Fibroblast of skin of abdomen (primary cell): Measurements from ENCODE around the gene STOM.
A peak's percentile ranks its signal among the peaks of the same experiment; 100 is the strongest.

Experiments used
- DNase-seq: peaks from one replicate; pipeline ENCODE4 v3.0.0-alpha.2; 2013

Gene STOM

DNA sequence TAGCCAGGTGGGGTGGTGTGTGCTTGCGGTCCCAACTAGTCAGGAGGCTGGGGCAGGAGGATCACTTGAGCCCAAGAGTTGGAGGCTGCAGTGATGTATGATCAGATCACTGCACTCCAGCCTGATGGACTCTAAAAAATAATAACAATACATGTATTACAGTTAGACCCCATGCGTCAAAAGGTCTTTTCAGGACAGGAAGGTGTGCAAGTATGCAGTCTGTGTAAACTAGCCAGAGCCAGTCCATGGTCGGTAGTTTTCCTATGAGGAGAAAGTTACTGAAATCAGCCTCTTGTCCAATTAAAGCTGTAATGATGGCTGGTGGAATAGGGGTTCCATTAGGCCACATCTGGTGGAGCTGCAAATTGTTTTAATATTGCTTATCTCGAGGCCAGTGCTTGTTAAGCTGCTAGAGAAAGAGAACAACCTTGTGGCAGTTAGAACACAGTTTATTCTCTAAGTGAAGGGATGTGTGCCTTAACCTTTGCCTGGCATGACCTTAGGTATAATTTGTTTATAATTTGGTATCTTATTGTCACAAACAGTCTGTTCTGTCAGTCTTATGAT, 1.5 kb upstream of the STOM start:
- no peak for DNase-seq

DNA sequence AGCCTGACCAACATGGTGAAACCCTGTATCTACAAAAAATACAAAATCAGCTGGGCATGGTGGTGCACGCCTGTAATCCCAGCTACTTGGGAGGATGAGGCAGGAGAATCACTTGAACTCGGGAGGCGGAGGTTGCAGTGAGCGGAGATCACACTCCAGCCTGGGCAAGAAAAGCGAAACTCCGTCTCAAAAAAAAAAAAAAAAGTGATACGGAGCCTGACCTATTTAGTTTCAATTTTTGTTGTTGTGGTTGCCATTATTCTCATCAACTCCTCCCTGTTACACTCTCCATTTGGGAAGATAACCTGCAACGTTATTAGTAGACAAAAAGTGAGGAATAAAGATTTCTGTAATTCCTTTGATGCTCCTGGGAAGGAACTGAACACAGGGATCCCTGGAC, 1.3 kb downstream of the STOM start:
- no peak for DNase-seq

DNA sequence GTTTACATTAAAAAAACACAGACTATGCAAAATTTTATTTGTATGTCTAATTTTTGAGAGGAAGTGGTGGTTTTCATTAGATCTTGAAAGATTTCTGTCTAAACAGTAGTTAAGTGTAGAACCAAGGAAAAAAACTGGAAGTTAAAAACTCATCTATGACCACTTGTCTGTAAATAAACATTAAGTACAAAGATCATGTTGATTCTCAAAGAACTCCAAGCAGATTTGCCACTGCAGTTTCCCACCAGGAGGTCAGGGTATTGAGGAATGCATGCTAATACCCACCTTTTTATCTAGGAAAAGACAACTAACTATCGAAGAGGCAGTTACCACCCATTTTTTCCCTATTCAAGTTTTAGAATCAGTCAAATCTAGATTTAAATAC, 1.9 kb downstream of the STOM start:
- no peak for DNase-seq

DNA sequence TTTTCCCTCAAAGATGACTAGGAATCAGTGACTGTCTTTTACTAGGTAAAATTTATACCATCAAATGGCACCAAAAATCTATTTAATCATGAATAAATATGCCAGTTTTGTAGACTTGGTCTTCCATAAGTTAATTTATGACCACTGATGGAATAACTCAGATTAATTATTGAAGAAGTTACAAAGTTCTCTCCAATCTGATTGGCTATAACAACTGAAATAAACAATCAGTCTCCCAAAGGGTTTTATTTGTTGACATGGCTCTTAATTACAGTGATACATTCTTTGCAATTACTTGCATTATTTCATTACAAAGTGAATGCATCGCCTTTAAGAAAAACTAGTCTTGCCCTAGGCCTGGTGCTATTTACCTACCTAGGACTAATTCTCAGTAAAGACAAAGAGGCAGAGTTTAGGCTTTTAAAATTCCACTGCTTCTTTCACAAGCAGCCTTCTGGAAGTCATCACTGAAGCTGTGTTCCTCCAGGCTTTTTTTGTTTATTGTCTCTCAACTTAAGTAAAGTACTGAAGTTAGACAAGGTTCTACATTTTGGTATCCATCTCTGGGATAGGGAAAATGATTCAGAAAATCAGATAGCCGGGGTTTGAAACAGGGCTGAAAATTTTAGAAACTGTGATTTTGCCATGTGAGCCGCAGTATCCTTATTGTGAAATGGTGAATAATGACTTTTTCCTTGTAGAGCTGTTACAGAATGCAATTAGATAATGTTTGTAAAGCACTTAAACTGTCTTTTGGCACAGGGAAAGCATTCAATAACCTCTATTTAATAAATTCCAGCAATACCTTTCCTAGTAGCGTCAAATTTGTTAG, 2.5 kb downstream of the STOM start:
- peak; percentile 43 for DNase-seq

DNA sequence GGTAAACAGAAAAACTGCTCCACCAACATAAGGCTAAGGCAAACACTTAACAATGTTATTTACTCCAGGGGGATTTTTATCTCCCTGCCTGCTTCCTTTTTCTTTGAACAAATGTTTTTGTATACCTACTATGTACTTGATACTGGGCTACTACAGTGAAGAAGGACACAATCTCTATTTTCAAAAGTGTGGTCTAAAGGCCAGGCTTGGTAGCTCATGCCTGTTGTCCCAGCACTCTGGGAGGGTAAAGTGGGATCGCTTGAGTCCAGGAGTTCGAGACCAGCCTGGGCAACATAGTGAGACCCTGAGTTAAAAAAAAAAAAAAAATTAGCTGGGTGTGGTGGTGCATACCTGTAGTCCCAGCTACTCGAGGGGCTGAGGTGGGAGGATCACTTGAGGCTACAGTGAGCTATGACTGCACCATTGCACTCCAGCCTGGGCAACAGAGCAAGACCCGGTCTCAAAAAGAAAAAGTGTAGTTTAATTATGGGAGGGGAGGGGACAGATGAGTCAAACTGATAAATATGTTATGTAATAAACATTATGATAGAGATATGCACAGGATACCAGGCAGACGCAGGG, 3.3 kb downstream of the STOM start:
- no peak for DNase-seq

DNA sequence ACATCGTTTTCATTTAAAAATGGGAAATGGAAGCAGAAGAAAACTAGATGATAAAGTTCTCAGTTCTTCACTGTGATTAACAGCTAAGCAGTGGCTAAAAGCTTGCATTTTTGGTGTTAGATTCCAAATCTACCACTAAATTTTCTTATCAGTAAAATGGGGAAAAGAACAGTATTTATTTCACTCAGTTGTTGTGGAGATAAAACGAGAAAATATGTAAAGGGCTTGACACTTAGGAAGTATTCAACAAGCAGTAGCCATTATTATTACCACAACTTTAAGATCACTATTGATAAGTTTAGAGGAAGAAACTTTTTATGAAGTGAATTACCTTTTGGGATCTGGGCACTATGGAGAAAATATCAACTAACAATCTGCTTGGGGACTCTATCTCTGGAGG, 4.5 kb downstream of the STOM start:
- no peak for DNase-seq

DNA sequence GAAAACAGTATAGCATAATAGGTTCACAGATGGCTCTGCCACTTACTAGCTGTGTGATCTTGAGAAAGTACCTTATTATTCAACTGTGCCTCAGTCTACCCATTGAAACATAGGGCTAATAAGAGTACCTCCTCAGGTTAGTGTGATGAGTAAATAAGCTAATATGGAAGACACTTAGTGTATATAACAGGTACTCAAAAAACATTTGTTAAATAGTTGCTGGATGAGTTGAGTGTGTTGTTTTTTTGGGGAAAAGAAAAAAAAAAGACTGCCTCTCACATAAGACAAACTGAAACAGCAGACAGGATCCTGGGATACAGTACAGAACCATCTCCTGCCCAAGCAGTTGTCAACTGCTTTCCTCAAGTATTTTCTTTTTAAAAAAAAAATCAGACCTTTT, 5.2 kb downstream of the STOM start:
- DNase-seq = no peak

DNA sequence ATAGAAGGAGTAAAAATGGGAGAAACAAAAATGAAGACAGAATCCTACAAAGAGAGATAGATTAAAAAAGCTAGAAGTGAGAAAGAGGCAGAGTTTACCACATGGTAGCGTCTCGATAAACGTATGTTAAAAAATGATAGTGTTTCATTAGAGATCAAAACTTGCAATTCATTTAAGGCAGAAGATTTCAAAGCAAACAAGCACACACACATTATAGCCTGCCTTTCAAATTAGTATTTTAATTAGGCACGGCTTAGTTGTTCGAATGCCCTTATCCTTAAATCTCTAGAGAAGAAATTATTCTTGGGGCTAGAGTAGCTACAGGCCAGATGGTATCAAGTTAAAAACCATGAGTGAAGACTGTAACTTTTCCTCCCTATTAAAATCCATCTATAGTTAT, 6.0 kb downstream of the STOM start:
- DNase-seq = no peak

DNA sequence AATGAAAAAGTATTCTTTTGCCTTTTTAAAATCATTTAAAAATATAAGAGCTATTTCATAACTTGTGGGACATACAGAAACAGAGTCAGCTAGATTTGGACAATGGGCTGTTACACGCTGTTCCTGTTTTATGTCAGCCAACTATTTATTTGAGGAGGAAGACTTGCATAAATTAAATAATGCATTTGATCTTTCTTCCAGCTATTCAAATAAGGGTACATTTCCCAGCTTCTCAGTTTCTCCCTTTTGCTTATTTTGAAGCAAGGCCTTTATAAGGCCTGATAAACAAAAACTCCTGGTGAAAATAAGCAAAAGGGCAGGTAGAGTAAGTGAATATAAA, 6.5 kb downstream of the STOM start:
- no peak for DNase-seq

DNA sequence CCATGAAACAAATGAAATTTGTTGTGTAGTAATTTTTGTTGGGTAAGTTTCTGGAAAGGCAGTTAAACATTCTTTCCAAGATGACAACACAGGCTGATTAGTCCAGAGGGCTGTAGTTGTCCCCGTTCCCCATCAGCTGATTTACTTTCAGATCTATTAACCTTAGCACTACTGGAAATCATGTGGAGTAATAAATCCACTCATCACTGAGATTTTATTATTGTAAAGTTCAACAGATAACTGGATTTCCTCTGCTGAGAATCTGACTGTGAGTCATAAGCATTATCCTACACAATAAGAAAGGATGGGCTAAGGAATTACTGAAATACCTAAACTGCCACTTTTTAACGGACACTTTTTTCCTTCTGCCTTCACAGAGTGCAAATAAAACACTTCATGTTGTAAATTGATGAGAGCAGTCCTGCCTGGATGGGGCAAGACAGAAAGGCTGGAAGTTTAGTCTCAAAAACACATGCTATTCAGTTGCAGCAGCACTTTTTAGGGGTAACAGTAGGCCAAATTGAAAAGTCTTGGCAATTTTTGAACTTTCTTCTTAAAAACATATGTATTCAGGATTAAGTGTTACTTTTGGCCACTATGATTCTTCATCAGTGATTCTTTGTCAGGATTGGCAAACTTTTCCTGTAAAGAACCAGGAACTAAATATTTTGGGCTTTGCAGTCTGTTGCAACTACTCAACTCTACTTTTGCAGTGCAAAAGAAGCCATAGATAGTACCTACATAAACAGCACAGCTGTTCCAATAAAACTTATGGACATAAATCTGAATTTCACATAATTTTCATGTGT, 7.0 kb downstream of the STOM start:
- peak; percentile 91 for DNase-seq

DNA sequence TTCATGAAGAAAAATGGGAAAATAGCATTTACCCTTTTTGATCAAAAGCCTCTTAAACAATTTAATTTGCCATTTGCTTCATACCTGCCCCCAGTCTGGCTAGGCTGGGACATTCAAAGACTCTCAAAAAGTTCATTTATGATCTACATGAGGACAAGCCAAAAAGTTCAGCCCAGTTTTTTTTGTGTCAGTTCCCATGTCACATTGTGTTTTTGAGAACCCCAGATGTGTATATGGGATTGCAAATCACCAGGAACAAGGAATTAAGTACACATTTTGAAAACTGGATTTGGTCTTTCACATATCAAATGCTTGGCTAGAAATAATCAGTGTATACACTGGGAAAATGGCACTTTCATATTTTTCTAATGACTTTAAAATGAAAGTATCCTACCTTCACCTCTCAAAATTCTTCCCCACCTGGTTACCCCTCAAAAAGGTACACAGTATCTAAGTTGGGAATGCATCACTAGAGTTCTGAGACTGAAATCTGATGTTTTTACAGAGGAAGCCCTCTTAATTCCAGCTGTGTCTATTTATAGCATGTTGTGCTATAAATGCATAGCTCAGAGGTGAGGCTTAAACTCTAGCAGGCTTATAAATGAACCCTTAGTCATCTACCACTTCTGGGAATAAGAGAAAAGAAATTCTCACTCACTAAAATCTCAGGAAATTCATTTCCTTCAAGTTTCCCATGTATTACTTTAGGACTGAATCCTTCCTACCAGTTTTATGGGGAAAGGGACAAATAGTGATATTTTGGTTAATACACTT, 9.3 kb downstream of the STOM start:
- DNase-seq = peak; percentile 81

DNA sequence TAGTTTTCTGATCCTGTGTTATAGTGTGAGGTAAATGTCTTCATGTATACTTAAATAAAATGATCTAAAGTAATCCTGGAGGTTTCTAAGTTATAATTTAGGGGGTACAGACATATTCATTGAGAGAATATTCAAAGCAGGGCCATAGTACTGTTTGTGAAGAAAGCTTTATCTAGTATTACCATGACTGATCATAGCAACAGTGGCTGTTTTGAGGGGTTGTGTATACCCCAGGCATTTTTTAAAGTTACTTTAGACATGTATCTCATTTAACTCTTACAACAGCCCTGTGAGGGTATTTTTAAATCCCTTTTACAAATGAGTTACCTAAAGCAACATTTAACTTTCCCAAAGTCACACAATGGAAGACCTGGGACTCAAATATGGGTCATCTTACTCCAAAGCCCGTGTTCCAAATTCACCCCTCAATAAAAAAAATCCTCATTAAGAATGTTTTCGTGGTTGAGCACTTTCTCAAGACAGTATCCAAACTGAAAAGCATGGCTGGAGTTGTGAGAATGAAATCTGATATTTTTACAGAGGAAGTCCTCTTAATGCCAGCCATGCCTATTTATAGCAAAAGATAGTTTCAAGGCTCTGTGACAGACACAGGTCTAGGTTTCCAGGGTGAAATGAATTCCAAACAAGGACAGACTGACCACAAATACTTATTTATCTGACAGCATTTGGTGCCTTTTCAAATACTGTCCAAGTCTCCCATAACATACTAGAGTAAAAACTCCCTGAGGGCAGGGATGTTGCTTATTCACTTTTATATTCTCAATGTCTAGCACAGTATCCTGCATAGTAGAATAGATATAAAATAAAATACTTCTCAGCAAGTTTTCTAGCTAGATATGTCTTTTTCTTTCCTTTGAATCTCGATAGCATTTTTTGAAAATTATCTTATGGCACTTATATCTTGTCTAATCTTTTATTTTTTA, 10.4 kb downstream of the STOM start:
- no peak for DNase-seq

DNA sequence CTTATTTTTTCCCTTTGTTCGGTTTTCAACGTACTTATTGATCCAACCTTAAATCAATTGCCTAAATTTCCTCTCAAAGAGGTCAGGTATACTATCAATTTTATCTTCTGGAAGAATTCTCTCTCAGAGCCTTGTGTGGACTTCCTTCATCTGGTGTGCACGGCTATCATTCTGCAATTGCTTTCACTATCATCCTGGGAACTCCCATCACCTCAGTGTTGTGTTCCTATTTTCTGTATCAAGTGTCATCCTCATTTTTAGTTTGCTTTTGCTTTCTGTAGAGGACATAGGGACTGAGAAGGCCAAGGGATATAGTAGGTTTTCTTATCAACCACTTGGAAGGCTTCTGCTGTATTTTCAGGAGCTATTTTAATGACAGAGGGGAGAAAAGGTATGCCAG, 11.3 kb downstream of the STOM start:
- DNase-seq = no peak

DNA sequence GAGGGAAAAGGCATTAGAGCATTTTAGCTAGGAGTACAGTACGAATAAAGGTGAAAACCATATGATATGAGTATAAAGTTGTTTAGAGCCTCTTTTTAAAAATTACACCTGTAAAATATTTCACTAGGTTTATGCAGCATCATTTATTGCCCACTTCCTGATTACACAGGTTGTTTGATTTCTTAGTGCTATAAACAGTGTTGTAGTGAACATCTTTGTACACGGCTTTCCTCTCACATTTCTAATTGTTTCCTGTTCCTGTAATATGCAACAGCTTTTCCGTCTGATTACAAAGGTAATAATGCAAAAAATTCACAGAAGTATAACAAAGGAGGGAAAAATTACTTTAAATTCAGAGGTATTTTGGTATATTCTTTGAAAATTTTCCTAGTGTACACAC, 13.0 kb downstream of the STOM start:
- DNase-seq = no peak

DNA sequence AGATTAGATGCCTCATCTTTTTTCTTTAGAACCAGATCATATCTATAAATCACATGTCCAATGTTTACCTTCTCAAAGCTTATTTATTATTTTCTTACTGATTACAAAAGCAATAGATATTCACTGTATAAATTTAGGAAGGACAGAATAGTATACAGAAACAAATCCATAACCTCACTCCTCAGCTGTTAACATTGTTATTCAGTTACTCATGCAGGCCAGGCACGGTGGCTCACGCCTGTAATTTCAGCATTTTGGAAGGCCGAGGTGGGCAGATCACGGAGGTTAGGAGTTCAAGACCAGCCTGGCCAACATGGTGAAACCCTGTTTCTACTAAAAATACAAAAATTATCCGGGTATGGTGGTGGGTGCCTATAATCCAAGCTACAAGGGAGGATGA, 15.3 kb downstream of the STOM start:
- no peak for DNase-seq

DNA sequence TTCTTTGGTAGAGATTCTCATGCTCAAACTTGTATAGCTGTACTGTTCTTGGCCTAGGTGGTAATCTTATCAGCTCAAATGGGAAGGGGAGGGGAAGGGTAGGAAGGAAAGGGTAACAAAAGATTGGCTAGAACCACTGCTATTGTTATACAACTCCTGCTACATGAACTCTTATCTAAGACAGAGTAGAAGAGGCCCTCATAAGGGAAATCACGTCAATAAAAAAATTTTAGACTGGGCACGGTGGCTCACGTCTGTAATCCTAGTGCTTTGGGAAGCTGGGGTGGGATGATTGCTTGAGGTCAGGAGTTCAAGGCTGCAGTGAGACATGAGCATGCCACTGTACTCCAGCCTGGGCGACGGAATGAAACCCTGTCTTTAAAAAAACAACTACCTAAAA, 15.9 kb downstream of the STOM start:
- no peak for DNase-seq

DNA sequence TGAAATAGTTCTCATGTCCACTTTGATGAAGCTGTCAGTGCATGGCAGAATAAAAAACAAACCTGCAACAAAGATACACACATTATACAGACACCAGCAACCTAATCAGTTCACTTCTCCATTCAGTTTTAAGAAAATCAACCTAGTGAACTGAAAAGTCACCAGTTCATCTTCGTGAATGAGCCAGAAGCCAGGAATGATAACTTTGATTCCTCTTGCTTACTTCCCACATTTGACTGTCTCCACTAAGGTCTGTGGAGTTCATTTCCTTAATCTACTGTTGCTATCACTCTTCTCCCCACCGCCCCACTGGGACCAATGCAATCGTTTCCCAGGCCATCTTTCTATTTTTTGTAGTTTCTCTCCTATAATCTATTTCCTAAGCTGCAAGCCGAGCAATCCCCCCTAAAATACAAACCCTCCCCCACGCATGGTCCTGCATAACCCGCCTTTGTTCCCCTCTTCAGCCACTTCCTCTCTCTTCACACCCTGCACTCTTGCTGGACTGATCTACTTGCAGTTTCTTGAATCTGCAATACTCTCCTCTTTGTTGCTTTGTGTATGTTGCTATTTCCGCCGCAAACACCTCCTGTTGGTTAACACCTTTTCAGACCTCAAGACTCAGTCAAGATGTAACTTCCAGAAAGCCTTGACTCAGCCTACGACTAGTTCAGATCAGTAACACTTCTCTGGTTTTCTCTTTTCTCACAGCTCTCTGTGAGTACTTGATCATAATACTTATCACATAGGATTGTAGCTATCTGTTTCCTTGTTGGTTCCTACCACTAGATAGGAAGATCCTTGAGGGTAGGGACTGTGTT, 16.6 kb downstream of the STOM start:
- DNase-seq = no peak

DNA sequence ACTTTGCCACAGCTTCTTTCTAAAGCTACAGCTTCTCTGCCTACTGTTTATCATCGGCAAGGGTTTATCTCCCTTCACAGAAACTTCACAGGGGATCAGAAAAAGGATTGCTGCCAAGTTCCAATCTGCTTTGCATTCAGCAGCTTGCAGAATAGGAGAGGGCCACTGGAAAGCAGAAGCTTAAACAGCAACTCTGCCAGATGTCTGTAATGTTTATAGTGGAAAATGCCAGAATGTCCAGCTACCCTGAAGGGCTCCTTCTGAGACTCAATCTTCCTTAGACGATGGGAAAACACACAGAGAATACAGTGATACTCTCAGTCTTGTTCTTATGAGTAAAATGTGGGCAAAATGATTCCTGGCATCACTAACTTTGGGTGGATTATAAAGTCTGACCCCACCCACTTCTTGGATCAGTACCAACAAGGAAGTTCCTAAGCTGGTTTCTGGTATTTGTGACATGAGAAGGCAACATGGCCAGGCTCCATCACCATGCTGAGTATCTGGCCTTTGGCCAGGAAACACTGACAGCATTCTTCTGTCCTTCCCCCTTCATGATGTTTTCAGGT, 19.0 kb downstream of the STOM start:
- DNase-seq = peak; percentile 91

DNA sequence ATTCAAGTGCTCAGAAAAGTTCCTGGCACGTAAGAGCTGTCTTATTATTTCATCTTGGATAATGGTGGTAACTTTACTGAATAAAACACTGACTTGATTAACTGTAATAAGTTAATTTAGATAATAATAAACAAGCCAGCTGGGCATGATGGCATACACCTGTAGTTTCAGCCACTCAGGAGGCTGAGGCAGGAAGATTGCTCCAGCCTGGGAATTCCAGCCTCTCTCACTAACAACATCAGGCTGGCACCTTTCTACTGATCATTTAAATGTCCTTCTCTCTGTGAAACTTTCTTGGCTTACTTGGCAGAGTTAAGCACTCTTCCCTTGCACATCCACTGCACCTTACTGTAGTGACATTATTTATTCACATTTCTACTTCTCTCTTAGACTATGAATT, 20.0 kb downstream of the STOM start:
- DNase-seq = no peak

DNA sequence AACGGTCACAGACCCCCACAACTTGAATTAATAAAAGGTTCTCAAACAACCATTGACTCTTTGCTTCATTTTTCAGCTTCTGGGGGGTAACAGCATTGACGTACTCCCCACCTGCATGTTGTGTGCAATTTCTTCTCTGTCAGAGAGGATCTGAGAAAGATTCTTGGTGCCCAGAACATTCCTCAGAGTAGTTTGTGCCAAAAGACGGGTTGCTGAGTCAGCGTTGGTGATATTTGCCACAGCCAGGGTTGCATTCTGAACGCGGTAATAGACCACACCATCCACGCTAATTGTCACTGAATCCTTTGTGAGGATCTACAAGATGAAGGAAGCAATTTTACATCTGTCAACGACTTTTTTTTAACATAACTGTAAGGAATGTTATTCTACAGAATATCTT, 21.0 kb downstream of the STOM start:
- no peak for DNase-seq
